Measurements from ENCODE around the gene DHH.

DNA sequence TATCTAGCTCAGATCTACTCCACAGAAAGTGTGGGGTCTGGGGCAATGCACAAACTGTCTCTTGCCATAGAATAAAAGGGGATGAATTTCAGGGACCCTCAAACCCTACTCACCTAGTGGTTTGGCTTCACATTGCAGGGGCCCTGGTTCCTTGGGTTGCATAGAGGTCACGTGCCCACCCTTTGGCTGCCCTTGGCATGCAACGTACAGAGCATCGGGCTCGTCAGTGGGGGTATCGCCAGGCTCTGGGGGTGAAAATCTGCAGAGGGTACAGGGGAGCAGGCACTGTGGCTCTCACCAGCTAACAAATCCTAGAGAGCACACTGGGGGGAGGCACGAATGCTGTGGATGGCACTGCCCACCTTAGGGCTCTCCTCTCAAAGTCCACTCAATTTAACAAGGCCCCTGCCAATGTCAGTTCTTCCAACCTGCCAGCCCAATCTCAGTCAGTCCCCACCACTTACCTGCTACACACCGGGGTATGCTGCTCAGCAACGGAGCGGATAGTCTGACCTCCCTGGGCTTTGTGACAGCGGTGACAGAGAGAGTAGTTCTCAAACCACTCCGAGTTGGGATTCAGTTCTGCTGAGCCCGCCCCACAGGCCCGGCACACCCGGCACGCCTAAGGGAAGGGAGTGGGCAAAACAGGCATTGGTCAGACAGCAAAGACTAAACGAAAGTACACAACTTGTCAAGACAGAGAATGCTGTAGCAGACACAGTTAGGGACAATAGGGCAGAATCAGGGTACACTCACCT is 42.0 kb downstream of the DHH start:
- TF ChIP-seq, protein P1, sequence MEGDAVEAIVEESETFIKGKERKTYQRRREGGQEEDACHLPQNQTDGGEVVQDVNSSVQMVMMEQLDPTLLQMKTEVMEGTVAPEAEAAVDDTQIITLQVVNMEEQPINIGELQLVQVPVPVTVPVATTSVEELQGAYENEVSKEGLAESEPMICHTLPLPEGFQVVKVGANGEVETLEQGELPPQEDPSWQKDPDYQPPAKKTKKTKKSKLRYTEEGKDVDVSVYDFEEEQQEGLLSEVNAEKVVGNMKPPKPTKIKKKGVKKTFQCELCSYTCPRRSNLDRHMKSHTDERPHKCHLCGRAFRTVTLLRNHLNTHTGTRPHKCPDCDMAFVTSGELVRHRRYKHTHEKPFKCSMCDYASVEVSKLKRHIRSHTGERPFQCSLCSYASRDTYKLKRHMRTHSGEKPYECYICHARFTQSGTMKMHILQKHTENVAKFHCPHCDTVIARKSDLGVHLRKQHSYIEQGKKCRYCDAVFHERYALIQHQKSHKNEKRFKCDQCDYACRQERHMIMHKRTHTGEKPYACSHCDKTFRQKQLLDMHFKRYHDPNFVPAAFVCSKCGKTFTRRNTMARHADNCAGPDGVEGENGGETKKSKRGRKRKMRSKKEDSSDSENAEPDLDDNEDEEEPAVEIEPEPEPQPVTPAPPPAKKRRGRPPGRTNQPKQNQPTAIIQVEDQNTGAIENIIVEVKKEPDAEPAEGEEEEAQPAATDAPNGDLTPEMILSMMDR (IDR thresholded peaks at IDR 0.05): no peak
- no peak for TF ChIP-seq POLR2A (IDR thresholded peaks at IDR 0.05)
